GM21528 (cell line): ENCODE results near the gene MEF2D.

Source experiments
- ATAC-seq: cut with Tn5 transposase; IDR thresholded peaks from one replicate; pipeline ENCODE4 v1.9.1; 2021; ENCODE audit warnings: mild to moderate bottlenecking, moderate library complexity; ENCODE audit not compliant: unreplicated experiment, low FRiP score

MEF2D gene

DNA sequence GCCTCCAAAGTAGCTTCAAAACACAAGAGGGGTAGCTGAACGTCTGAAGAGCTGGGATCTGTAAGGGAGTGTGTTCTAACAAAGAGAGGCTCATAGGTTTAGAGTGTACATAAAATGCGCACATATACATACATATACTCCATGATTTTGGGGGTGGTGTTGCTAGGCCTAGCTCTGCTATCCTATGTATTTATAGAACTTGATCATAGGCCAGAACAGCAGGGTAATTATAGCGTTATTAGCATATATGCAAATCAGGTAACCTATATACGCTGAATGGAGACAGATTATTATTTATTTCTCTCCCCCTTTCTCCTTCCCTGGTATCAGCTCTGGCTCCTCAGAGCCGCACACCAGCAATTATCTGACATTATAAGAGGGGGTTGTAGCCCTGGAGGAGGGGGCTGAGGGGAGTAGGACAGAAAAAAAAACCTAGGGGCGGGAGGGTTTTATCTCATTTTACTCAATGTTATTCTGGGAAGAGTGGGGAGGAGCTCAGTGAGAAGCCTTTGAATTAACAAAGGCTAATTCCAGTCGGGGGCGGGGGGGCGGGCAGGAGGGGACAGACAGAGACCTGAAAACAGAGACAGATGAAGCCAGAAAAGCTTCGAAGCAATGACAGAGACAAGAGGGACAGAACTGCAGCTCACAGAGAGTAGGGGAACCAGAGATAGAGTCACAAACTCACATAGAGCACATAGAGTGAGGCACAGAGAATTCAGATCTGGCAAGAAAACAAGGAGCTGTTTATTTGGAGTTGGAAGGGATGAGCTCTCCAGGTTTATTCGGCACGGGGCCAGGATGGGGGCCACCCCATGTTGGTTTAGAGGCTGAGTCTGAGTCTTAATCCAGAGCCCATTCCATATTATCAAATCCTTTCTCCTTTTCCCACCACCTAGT is 68.6 kb downstream of the MEF2D start:
- ATAC-seq: no peak

DNA sequence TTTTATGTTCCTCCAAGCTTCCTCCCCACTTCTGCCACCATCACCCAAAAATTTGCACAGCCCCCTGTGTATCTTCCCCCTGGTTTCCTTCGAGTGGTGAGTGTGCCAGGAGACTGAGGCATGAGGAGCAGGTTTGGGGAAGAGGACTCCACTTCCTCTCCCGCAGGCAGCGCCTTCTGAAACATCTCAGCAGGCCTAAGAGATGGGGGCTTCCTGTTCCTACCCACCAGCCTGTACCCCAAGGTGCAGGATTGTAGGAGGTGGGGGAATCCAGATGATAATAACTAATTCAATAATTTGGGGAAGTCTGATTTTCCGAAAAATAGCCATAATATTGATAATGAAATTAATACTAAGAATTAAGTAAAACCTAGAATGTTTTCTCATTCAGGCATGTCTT is 69.2 kb downstream of the MEF2D start:
- no peak for ATAC-seq

DNA sequence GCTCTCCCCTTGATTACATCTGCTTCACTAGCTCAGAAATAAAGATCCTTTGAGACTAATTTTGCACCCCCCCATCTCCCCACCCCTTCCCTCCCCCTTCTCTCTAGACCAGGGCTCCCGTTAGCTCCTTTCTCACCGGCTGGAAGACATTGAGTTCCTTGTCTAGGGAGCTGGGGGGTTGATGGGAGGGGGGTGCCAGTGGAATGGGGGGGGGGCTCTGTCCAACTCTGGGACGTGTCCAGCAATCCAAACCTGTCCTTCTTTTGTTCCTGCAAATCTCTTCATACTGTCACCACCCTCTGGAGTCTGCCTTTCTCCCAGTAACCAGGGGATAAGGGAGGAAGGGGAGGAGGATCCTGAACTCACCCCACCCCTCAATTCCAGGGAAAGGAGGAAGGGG is 69.7 kb downstream of the MEF2D start:
- no peak for ATAC-seq

DNA sequence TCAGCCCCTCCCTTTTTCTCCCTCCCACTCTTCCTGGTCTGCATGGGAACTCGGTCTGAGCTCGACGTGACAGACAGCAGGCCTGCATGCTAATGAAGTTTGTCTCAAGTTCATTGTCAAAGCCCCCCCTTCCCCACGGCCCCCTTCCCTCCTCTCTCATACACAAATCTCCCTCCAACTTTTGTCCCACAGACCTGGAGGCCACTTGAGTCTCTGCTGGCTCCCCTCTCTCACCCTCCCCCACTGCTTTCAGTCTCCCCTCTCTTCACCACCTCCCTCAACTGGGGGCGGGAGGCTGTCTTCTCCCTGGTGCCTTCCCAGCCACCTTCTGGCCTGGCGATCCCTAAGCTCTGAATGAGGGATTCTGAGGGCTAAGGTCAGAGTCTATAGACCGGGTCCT is 70.3 kb downstream of the MEF2D start:
- ATAC-seq: no peak

DNA sequence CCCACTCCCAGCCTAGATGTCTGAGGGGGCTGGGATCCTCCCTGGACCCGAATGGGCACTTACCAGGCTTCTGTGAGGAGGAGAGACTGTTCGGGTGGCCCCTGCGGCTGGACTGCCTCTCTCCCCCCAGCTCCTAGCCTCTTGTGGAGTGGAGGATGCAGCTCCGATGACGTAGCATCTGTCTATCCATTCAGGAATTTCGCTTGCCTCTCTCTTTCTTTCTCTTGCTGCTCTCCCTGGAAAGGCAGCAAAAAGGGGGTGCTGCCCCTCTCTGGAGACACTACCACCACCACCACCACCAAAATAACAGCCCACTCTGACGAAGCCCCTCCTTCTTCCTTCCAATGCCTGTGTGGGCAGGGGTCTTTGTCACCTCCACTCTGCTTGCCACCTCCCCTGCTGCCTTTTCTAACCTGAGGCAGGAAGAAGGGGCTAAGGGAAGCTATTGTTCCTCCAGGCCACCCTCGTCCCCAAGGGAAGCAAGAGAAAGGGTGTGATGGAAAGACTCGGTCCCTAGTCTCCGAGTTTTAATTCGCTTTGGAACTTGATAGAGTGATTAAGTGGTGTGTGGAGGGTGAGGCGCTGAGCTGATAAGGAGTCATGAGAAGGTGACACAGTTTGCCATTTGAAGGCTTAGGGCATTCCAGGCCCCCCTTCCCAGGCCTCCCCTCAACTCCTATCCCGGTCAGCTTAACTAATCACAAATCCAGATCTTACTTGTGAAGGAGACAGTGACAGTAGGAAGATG is 71.1 kb downstream of the MEF2D start:
- no peak for ATAC-seq

DNA sequence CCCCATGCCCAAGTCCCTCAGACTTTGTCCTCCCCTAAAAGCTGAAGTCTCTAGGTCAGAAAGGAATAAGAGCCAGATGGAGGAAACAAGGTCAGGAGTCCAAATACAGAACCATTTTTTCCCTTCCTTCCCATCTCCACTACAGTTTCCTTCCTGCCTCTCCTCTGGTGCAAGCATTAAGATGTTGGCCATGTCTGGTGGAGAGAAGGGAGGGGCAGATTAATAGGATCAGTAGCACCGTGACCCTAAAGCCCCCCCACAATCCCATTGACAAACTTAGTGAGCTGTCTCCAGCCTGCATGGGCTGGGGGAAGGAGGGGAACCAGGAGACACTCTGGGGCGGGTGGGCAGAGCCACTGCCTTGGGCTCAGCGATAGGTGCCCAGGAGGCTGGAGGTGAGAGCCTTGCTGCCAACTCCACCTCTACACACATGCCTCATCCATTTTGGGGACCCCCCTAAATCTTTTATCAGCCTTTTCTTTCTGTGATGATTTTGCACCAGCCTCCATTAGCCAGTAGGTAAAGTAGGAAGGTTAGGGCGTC is 71.8 kb downstream of the MEF2D start:
- ATAC-seq: no peak

DNA sequence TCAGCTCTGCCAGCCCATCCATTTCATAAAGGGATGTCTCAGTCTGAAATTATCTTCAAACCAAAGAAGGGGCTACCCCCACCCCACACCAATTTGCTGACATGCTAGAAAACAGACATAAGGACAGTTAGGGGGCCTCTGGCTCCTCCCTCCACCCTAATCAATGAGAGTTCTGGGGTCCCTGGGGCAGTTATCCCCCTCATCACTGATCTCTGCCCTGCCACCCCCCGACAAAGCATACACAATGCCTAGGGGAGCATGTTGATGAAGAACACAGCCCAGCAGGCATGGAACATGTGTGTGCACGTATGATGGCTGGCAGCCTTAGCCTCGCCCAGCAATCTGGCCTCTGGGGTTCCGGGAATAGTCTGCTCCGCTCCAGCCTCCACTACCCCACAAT is 72.6 kb downstream of the MEF2D start:
- no peak for ATAC-seq

DNA sequence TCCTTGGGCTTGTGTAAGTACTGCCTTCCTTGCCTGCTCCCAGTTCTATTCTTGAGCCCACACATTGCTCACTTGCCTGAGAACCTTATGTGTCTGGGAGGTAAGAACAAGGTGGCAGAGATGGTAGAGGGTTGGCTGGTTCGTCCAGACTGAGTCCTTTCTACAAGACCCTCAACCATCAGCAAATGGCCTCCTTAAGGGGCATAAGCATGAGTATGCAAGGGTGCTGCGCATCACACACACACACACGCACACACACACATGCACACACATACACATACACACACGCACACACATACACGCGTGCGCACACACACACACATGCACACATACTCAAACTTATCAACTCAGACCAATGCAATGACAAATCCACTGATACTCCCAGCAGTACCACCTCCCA is 74.6 kb downstream of the MEF2D start:
- no peak for ATAC-seq

DNA sequence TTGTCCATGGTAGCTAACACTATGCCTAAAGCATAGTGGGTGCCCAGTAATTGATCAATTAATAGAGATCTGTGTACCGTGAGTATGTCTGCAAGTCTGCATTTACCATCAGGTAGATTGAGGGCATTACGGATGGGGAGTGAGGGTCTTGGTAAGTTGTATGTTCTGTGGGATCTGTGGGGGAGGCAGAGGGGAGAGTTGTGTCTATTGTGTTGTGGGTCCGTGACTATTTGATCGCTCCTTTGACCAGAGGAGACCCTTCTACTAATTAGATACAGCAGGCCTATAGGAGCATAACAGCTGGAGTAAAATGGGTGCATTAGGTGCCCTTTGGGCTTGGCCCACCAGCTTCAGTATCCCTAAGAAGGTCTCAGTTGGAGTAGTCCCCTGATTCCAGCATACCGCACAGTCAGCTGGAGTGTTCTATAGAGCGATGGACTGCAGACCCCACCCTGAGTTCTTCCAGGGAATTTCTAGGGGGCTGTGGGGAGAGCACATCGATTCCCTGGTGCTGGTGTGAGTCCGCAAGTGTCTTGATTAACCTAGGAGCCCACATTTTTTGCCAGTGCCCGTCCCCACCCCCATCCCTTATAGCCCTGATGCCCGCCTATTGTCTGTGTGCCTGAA is 75.7 kb downstream of the MEF2D start:
- no peak for ATAC-seq

DNA sequence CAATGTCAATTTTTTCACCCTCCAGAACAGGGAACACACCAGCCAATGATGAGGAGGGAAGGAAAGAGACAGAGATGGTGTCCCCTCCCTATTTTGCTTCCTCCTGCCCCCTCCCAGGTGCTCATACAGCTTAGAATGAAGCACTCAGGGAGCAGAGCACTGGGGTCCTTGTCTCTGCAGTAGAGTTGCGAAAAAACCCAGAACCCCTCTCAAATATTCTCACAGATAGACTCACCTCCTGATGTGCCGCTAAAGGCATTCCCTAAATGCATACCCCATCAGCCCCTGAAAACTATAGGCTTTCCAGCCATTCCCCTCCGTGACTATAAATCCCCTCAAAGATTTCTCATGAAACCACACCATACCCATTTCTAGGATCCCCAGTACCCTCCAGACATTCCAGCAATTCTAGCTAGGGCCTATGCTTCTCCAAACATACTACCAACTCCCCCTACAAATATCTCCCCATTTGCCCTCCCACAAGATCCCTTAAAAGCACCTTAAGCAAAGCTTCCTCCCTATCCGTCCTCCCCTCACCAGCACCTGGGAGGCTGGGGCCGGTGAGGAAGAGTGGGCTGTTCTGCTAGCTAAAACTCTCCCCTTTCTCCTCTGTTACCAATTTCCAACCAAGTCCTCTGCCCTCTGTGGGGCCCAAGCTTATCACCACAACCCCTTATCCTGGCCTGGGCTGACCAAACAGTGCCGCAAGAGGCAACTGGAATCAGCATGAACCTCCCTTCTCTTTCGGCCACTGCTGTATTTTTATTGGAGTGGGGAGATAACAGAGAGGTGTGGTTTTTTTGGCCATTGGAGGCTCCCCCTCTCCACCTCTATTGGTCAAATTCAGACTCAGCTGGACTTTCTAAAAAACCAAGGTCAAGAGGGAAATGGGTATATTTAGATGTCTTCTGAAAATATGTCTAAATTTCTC is 76.9 kb downstream of the MEF2D start:
- no peak for ATAC-seq

DNA sequence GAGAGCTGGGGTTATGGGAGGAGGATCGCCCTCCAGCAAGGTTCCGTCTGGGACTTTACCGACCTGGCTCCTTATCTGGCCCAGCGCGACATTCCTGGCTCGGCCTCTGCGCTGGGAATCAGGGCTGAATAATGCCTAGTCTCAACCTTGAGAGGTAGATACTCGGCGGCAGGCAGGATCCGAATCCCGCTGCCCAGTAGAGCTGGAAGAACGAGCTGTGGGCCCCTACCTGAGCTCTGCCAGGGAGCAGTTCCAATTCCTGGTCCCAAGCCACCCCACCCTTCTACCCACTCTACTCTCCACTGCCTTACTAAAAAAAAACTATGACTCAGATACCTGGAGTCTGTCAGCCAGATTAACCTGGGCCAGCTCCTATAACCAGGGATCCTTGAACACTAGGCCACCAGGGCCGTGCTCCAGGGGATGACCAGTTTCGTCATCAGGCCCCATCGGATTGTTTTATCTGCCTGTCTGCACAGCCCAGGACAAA is 77.9 kb downstream of the MEF2D start:
- ATAC-seq: no peak

DNA sequence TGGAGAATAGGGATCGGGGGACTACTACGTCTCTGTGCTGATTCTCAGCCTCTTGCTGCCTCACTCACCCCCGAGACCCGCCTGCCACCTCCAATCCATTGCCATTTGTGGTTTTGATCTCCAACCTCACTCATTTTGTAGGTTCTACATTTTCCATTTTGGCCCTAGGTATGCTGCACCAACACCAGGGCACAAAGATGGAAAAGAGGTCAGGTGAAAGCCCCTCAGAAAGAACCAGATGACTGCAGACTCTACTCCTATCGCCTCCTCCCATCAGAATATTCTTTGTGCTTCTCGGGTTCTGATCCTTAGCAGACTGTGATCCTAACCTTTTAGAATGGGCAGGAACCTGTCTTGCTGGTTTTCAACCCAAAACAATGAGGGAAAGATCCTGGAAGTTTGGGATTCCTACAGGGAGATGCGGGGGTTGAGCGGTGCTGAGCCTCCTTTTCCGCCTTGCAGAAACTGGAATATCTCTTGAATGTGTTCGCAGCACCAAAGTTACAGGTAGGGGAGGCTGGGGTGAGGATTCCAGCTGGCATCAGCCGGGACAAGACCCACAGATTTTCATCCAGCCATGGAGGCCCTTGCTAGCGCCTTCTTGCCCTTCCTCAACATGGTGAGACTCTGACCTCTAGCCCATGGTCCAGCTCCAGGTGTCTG is 78.5 kb downstream of the MEF2D start:
- no peak for ATAC-seq

DNA sequence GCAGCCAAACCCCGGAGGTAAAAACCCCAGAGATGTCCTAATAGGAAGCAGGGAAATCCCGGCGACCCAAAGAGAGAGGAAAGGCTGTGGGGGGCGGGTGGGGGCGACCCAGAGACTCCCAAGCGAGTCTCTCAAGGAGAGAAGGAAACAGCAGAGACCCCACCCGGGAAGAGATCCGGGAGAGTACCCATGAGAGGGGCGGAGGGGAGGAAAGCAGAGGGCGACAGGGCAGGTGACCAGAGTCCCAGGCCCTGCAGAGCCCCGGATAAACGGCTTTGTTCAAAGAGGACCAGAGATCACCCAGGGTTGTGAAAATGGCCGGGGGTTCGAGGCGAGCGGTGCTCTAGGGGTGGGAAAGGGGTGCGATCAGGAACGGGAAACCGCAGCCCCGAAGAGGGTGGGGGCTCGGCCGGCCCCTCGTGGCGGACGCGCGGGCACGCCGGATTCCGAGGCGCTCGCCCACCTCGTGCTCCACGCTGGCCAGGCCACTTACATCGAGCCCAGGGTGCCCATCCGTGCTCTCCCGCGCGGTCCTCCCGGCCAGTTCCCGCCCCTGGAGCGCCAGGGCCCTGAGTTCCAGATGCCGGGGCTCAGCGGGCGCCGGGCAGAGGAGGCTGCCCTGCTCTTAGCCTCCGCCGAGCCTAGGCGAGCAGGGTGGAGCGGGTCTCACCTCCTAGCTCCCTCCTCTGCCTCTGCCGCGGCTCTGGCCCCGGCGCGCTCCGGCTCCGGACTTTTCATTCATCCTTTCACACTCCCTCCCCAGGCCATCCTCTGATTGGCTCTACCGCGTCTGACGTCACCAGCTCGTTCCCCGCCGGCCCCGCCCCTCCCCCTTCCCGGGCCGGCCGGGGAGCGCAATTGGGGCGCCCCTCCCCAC is 79.3 kb downstream of the MEF2D start:
- no peak for ATAC-seq

DNA sequence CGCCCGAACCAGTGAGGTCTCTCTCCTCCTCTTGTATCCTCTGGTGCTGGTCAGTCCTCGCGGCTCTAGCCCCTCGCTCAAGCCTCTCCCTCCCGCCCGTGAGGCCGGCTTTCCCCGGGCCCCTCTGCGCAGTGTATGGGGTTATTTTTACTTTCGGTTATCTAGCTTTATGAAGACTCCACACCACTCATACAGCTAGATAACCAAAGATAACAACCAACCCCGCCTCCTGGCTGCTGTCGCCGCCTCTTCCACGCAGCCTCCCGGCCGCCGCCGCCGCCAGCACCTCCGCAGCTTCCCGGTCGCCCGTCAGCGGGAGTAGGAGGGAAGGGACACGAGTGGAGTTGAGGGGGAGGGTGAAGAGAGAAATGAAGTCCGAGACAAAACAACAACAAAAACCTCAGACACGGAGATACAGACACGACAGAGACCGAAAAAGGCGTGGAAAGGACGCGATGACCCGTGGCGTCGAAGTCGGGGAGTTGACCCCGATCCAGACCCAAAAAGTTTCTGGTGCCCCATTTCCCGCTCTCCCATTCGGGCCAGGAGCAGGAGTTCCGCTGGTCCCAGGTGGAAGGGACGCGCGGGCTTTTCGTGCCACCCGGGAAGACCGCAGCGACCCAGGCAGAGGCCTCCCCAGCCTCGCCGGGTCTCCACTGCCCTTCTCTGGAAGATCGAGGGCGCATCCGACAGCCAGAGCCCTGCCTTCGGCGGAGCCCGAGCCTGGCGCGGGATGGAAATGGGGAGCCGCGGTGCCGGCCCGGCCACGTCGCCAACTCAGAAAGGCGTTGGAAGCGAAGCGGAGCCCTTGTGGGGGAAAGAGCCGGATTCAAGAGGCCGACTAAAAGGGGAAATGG is 80.1 kb downstream of the MEF2D start:
- ATAC-seq: no peak

DNA sequence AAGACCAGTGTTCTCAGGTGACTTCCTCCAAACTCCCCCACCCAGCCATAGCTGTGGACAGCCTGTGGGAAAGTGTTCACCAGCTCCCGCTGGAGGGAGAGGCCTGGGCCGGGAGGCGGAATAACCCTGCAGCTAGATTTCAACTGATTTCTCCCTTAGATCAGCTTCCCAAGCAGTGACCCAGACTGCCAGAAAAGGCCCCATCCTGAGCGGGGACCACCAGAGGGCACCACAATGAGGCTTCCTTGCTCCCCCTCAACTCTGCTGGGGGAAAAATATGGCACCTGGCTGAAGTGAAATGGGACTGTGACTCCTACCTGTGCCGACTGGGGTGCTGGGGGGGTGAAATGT is 80.7 kb downstream of the MEF2D start:
- ATAC-seq: no peak

DNA sequence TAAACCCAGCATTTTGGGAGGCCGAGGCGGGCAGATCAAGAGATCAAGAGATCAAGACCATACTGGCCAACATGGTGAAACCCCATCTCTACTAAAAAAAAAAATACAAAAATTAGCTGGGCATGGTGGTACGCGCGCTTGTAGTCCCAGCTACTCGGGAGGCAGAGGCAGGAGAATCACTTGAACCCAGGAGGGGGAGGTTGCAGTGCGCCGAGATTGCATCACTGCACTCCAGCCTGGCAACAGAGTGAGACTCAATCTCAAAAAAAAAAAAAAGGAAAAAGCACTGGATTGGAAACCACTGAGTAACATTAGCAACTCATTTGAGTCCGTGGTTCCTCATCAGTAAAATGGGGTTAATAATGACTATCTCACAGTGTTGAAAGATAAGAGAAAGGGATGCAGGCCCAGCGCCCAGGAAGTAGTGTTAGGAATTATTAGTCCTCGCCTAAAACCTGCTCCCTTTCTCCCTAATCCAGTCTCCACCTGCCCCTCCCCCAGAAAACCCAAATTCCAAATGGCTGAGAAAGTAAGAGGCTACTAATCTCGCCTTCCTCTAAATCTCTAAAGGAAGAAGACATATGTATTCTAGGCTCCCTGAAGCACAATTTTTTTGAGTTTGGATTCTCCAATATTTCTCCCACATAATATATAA is 82.0 kb downstream of the MEF2D start:
- ATAC-seq: no peak

DNA sequence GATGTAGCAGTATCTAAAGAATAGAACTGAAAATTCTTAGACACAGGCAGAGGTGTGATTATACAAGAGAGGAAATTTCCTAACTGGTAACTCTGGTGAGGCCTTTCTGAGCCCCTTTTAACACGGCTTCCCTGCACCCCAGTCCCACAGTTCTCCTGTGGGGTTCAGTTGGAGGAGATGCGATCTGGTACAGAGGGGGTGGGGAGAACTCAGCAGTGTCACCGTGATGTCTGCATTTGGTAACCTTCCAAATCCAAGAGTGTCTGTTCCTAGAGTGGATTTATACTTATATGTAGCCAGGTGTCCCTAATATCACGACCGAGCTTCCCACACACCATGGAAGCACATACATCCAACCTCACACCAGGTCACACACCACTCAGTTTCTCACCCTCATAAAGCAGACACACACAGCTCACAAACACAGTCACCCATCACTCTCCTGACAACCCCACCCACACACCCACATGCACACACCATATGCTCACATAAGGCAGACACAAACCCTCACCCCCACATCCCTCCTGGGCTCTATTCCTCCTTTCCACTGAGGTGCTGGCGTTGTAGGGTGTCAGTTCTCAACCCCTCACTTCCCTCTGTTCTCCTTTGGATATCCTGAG is 83.1 kb downstream of the MEF2D start:
- no peak for ATAC-seq
